ENCODE data around the gene PLEKHG2. TPM values are rescaled to one million over a fixed set of nuclear protein-coding genes. Genes with fewer than 3 reads are reported as not detected.

Gene PLEKHG2
- total and polyA plus RNA-seq, 5 donors: 11.3 to 29.5 (median 15.5) TPM

- intact Hi-C loops (cut with DNase I): loop anchor here in 1 of 4 donors (10.0 kb wide), 1 partner anchor 206 kb away; no protein-coding TSS in a partner anchor
- 90% methylated on average over 11 of the region's 11 CpGs for WGBS
- DNase-seq (no peak), ATAC-seq (no peak)
- Histone ChIP-seq H3K27ac (ENCODE audit: low read length) (no peak overlapping the region), H3K4me3 (ENCODE audit: low read length) (no peak overlapping the region), H3K4me1 (ENCODE audit: control insufficient read depth, insufficient read depth, low read length) (no peaks in the 10 kb centered on the region), H3K27me3 (ENCODE audit: control insufficient read depth, insufficient read depth) (no peaks in the 10 kb centered on the region), H3K9me3 (ENCODE audit: control insufficient read depth, low read length) (no peaks in the 10 kb centered on the region)
These were observed 56.6 kb downstream of the PLEKHG2 start for GRCh38 chr19:39469036-39469435.

- Histone ChIP-seq H3K27ac (ENCODE audit: low read length) (no peak overlapping the region), H3K4me3 (ENCODE audit: low read length) (no peak overlapping the region), H3K27me3 (ENCODE audit: control insufficient read depth, insufficient read depth) (no peaks in the 10 kb centered on the region), H3K4me1 (ENCODE audit: control insufficient read depth, insufficient read depth, low read length) (no peaks in the 10 kb centered on the region), H3K9me3 (ENCODE audit: control insufficient read depth, low read length) (no peaks in the 10 kb centered on the region)
- DNase-seq (no peak), ATAC-seq (no peak)
- intact Hi-C loops (cut with DNase I): loop anchor here in 1 of 4 donors (10.0 kb wide), 1 partner anchor 205 kb away; no protein-coding TSS in a partner anchor
- 89% methylated on average over 6 of the region's 6 CpGs for WGBS
These were observed 57.1 kb downstream of the PLEKHG2 start for GRCh38 chr19:39469567-39469966.

- DNase-seq (peak in 1 of 3 donors; percentile 30), ATAC-seq (no peak)
- H3K4me3 ChIP-seq (ENCODE audit: low read length): no peak overlapping the region
- H3K4me1 ChIP-seq (ENCODE audit: control insufficient read depth, insufficient read depth, low read length): no peaks in the 10 kb centered on the region
- intact Hi-C loops (cut with DNase I): loop anchor here in 1 of 4 donors (5.0 kb wide), 1 partner anchor 61 kb away; the partner anchor contains the start of gene EID2B
- no peaks in the 10 kb centered on the region for H3K27me3 ChIP-seq (ENCODE audit: control insufficient read depth, insufficient read depth)
- 87% methylated on average over 7 of the region's 7 CpGs for WGBS
- no peak overlapping the region for H3K27ac ChIP-seq (ENCODE audit: low read length)
- no peaks in the 10 kb centered on the region for H3K9me3 ChIP-seq (ENCODE audit: control insufficient read depth, low read length)
These were observed 58.4 kb downstream of the PLEKHG2 start for GRCh38 chr19:39470724-39471339.

- H3K27me3 ChIP-seq (ENCODE audit: control insufficient read depth, insufficient read depth): no peaks in the 10 kb centered on the region
- ATAC-seq (no peak), DNase-seq (no peak)
- no peak overlapping the region for H3K4me3 ChIP-seq (ENCODE audit: low read length)
- intact Hi-C loops (cut with DNase I): loop anchor here in 1 of 4 donors (5.0 kb wide), 1 partner anchor 60 kb away; the partner anchor contains the start of gene EID2B
- H3K4me1 ChIP-seq (ENCODE audit: control insufficient read depth, insufficient read depth, low read length): no peaks in the 10 kb centered on the region
- 85% methylated on average over 8 of the region's 8 CpGs for WGBS
- H3K9me3 ChIP-seq (ENCODE audit: control insufficient read depth, low read length): no peaks in the 10 kb centered on the region
- H3K27ac ChIP-seq (ENCODE audit: low read length): no peak overlapping the region
These were observed 59.5 kb downstream of the PLEKHG2 start for GRCh38 chr19:39471756-39472536.

- peak in 1 of 2 donors; percentile 3 for ATAC-seq
- DNase-seq: peak in 1 of 3 donors; percentile 61
- Histone ChIP-seq H3K4me1 (ENCODE audit: control insufficient read depth, insufficient read depth, low read length) (no peaks in the 10 kb centered on the region), H3K4me3 (ENCODE audit: low read length) (no peak overlapping the region), H3K27me3 (ENCODE audit: control insufficient read depth, insufficient read depth) (no peaks in the 10 kb centered on the region), H3K27ac (ENCODE audit: low read length) (no peak overlapping the region), H3K9me3 (ENCODE audit: control insufficient read depth, low read length) (no peaks in the 10 kb centered on the region)
- WGBS: 89% methylated on average over 32 of the region's 32 CpGs
- intact Hi-C loops (cut with DNase I): loop anchor here in 1 of 4 donors (5.0 kb wide), 1 partner anchor 59 kb away; the partner anchor contains the start of gene EID2B
These were observed 60.4 kb downstream of the PLEKHG2 start for GRCh38 chr19:39472746-39473442.

- H3K27ac ChIP-seq (ENCODE audit: low read length): no peak overlapping the region
- H3K4me3 ChIP-seq (ENCODE audit: low read length): no peak overlapping the region
- DNase-seq (no peak), ATAC-seq (no peak)
- 80% methylated on average over 11 of the region's 11 CpGs for WGBS
- intact Hi-C loops (cut with DNase I): loop anchor here in 1 of 4 donors (5.0 kb wide), 1 partner anchor 59 kb away; the partner anchor contains the start of gene EID2B
- H3K27me3 ChIP-seq (ENCODE audit: control insufficient read depth, insufficient read depth): no peaks in the 10 kb centered on the region
- H3K4me1 ChIP-seq (ENCODE audit: control insufficient read depth, insufficient read depth, low read length): no peaks in the 10 kb centered on the region
- no peaks in the 10 kb centered on the region for H3K9me3 ChIP-seq (ENCODE audit: control insufficient read depth, low read length)
These were observed 61.0 kb downstream of the PLEKHG2 start for GRCh38 chr19:39473443-39473960.

GRCh38 chr19:39474139-39474620 is 61.7 kb downstream of the PLEKHG2 start:
- H3K4me3 ChIP-seq (ENCODE audit: low read length): no peak overlapping the region
- no peaks in the 10 kb centered on the region for H3K9me3 ChIP-seq (ENCODE audit: control insufficient read depth, low read length)
- 50% methylated on average over 9 of the region's 9 CpGs for WGBS
- no peaks in the 10 kb centered on the region for H3K4me1 ChIP-seq (ENCODE audit: control insufficient read depth, insufficient read depth, low read length)
- no peak overlapping the region for H3K27ac ChIP-seq (ENCODE audit: low read length)
- intact Hi-C loops (cut with DNase I): loop anchor here in 1 of 4 donors (5.0 kb wide), 1 partner anchor 58 kb away; the partner anchor contains the start of gene EID2B
- DNase-seq (peak; percentile 56 to 86 (median 84)), ATAC-seq (peak; percentile 60 to 65)
- no peaks in the 10 kb centered on the region for H3K27me3 ChIP-seq (ENCODE audit: control insufficient read depth, insufficient read depth)

GRCh38 chr19:39475748-39476147 is 63.3 kb downstream of the PLEKHG2 start:
- Histone ChIP-seq H3K4me3 (ENCODE audit: low read length) (no peak overlapping the region), H3K27me3 (ENCODE audit: control insufficient read depth, insufficient read depth) (no peaks in the 10 kb centered on the region), H3K27ac (ENCODE audit: low read length) (no peak overlapping the region), H3K4me1 (ENCODE audit: control insufficient read depth, insufficient read depth, low read length) (no peaks in the 10 kb centered on the region), H3K9me3 (ENCODE audit: control insufficient read depth, low read length) (no peaks in the 10 kb centered on the region)
- 100% methylated on average over 2 of the region's 2 CpGs for WGBS
- intact Hi-C loops (cut with DNase I): loop anchor here in 1 of 4 donors (5.0 kb wide), 1 partner anchor 57 kb away; the partner anchor contains the start of gene EID2B
- DNase-seq (no peak), ATAC-seq (no peak)

Data from right cardiac atrium (tissue), 5 donors.